Right lobe of liver (tissue), 4 donors: ENCODE results near the gene WDR35.

Experiments
- POLR2A ChIP-seq: fragments of 450-650 bp; IDR thresholded peaks from one replicate; pipeline ENCODE4 v1.6.1; 2017; ENCODE audit warnings: antibody characterized with exemption, mild to moderate bottlenecking
- TF ChIP-seq, protein P1 (sequence below), 4 donors: fragments of 200-600 bp in 3 of 4; fragments of 450-650 bp in 1 of 4; IDR thresholded peaks; one replicate each; pipeline versions ENCODE4 v1.5.1 to v1.8.0; 2016 to 2022; ENCODE audit warnings: antibody characterized with exemption in 4 of 4, mild to moderate bottlenecking in 2 of 4
- donor health status: DM: no; HTN: no; CAD: no.
- donor health status: DM: no; HTN: no; CAD: no.
- donor health status: DM: no; HTN: yes; CAD: no.

DNA sequence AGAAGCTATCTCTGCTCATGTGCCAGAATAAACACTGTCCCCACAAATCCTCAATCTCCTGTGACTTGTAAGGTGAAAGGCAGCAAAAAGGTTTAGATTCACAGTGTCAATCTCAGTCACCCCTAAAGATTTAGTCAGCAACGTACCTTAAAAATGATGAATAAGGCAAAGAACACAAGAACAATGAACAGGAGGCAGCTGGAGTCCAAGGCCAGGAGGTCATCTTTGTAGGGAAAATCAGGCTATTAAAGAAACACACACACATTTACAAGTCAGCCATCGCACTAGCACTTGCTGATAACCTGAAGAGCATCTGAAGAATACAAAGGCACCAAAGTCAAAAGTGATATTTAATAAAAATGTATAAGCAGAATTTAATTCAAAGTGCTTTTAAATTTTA, 44.9 kb upstream of the WDR35 start:
- TF ChIP-seq, protein P1, sequence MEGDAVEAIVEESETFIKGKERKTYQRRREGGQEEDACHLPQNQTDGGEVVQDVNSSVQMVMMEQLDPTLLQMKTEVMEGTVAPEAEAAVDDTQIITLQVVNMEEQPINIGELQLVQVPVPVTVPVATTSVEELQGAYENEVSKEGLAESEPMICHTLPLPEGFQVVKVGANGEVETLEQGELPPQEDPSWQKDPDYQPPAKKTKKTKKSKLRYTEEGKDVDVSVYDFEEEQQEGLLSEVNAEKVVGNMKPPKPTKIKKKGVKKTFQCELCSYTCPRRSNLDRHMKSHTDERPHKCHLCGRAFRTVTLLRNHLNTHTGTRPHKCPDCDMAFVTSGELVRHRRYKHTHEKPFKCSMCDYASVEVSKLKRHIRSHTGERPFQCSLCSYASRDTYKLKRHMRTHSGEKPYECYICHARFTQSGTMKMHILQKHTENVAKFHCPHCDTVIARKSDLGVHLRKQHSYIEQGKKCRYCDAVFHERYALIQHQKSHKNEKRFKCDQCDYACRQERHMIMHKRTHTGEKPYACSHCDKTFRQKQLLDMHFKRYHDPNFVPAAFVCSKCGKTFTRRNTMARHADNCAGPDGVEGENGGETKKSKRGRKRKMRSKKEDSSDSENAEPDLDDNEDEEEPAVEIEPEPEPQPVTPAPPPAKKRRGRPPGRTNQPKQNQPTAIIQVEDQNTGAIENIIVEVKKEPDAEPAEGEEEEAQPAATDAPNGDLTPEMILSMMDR (IDR thresholded peaks at IDR 0.05), result no peak
- no peak for TF ChIP-seq POLR2A
